H9 (cell line): ENCODE results near the gene CCDC38. TPM values are rescaled to one million over a fixed set of nuclear protein-coding genes. Genes with fewer than 3 reads are reported as not detected.

Experiments used
- DNase-seq: peaks from one replicate; pipeline ENCODE4 v3.0.0-alpha.2; 2017
- H2AFZ ChIP-seq: one replicate; pipeline ENCODE4 v1.6.1; 2013; ENCODE audit warnings: mild to moderate bottlenecking, low read length, control low read depth, moderate library complexity
- H2AK5ac ChIP-seq: 2 replicates; pipeline ENCODE4 v1.6.1; 2013; ENCODE audit warnings: low read length, control low read depth, mixed read lengths; ENCODE audit not compliant: insufficient read length
- H2BK120ac ChIP-seq: one replicate; pipeline ENCODE4 v1.6.1; 2013; ENCODE audit warnings: low read depth, mild to moderate bottlenecking, low read length, control low read depth, inconsistent platforms; ENCODE audit not compliant: poor library complexity, severe bottlenecking
- H2BK12ac ChIP-seq: 2 replicates; pipeline ENCODE4 v1.6.1; 2013; ENCODE audit warnings: low read length, control low read depth, mixed read lengths, low read depth; ENCODE audit not compliant: insufficient read length
- H2BK15ac ChIP-seq: 2 replicates; pipeline ENCODE4 v1.6.1; 2013; ENCODE audit warnings: low read depth, low read length, control low read depth
- H2BK20ac ChIP-seq: one replicate; pipeline ENCODE4 v1.6.1; 2013; ENCODE audit warnings: low read depth, mild to moderate bottlenecking, low read length, control low read depth, inconsistent platforms; ENCODE audit not compliant: poor library complexity, severe bottlenecking
- H2BK5ac ChIP-seq: 2 replicates; pipeline ENCODE4 v1.6.1; 2013; ENCODE audit warnings: low read length, control low read depth, mixed read lengths; ENCODE audit not compliant: insufficient read length
- H3K14ac ChIP-seq: 2 replicates; pipeline ENCODE4 v1.6.1; 2013; ENCODE audit warnings: low read length, control low read depth; ENCODE audit not compliant: insufficient read depth
- H3K18ac ChIP-seq: 2 replicates; pipeline ENCODE4 v1.6.1; 2013; ENCODE audit warnings: low read depth, mild to moderate bottlenecking, mixed read lengths, low read length, control low read depth; ENCODE audit not compliant: insufficient read length
- H3K23ac ChIP-seq: 2 replicates; pipeline ENCODE4 v1.6.1; 2013; ENCODE audit warnings: low read length, control low read depth, mixed read lengths, low read depth; ENCODE audit not compliant: insufficient read length
- H3K23me2 ChIP-seq: 2 replicates; pipeline ENCODE4 v1.6.1; 2013; ENCODE audit warnings: low read depth, mild to moderate bottlenecking, mixed read lengths, low read length, control low read depth; ENCODE audit not compliant: insufficient read length, poor library complexity, severe bottlenecking
- H3K27ac ChIP-seq: 2 replicates; pipeline ENCODE4 v1.5.1; 2013; ENCODE audit warnings: low read length, control low read depth, mixed read lengths, low read depth; ENCODE audit not compliant: insufficient read length
- H3K27me3 ChIP-seq: 2 replicates; pipeline ENCODE4 v1.6.1; 2013; ENCODE audit warnings: low read length, control low read depth, inconsistent platforms; ENCODE audit not compliant: insufficient read depth
- H3K4ac ChIP-seq: 2 replicates; pipeline ENCODE4 v1.6.1; 2013; ENCODE audit warnings: low read depth, mild to moderate bottlenecking, control low read depth, inconsistent platforms, low read length, moderate library complexity
- H3K4me1 ChIP-seq: 2 replicates; pipeline ENCODE4 v1.6.1; 2013; ENCODE audit warnings: low read length, control low read depth, inconsistent platforms; ENCODE audit not compliant: insufficient read depth
- H3K4me2 ChIP-seq: 2 replicates; pipeline ENCODE4 v1.6.1; 2013; ENCODE audit warnings: low read length, control low read depth, mixed read lengths; ENCODE audit not compliant: insufficient read length, insufficient read depth
- H3K56ac ChIP-seq: 2 replicates; pipeline ENCODE4 v1.6.1; 2013; ENCODE audit warnings: low read depth, mild to moderate bottlenecking, mixed read lengths, low read length, control low read depth; ENCODE audit not compliant: insufficient read length
- H3K79me1 ChIP-seq: 2 replicates; pipeline ENCODE4 v1.6.1; 2013; ENCODE audit warnings: low read depth, mild to moderate bottlenecking, moderate library complexity, low read length, control low read depth, inconsistent platforms; ENCODE audit not compliant: insufficient read depth, poor library complexity, severe bottlenecking
- H3K79me2 ChIP-seq: 2 replicates; pipeline ENCODE4 v1.6.1; 2013; ENCODE audit warnings: low read length, control low read depth, inconsistent platforms; ENCODE audit not compliant: insufficient read depth
- H3K9ac ChIP-seq: 2 replicates; pipeline ENCODE4 v1.6.1; 2013; ENCODE audit warnings: low read length, control low read depth, mixed read lengths; ENCODE audit not compliant: insufficient read length; ENCODE audit errors: extremely low read depth
- H3K9me3 ChIP-seq: one replicate; pipeline ENCODE4 v1.6.1; 2013; ENCODE audit warnings: low read depth, low read length, inconsistent platforms; ENCODE audit not compliant: control insufficient read depth
- H3T11ph ChIP-seq: one replicate; pipeline ENCODE4 v1.6.1; 2013; ENCODE audit warnings: mild to moderate bottlenecking, low read length, control low read depth, inconsistent platforms
- H4K20me1 ChIP-seq: one replicate; pipeline ENCODE4 v1.6.1; 2013; ENCODE audit not compliant: control insufficient read depth, insufficient read length, insufficient read depth
- H4K5ac ChIP-seq: 2 replicates; pipeline ENCODE4 v1.6.1; 2013; ENCODE audit warnings: low read depth, mild to moderate bottlenecking, mixed read lengths, low read length, control low read depth; ENCODE audit not compliant: insufficient read length
- H4K8ac ChIP-seq: replicated peaks from 2 replicates; pipeline ENCODE4 v1.6.1; 2013; ENCODE audit warnings: low read length, control low read depth, mixed read lengths, low read depth; ENCODE audit not compliant: insufficient read length
- H4K91ac ChIP-seq: 2 replicates; pipeline ENCODE4 v1.6.1; 2013; ENCODE audit warnings: low read depth, mild to moderate bottlenecking, moderate library complexity, mixed read lengths, low read length, control low read depth; ENCODE audit not compliant: insufficient read length
- H3K27ac Mint-ChIP-seq, 3 experiments: 2 replicates in 2 of 3; 3 replicates in 1 of 3; pipeline ENCODE4 v1.8.0; 2020 to 2021; ENCODE audit warnings: mixed read lengths in 3 of 3, mild to moderate bottlenecking in 1 of 3, moderate library complexity in 1 of 3
- H3K27me3 Mint-ChIP-seq: 2 replicates; pipeline ENCODE4 v1.8.0; 2021; ENCODE audit warnings: low read depth, mild to moderate bottlenecking, moderate library complexity, mixed read lengths
- H3K36me3 Mint-ChIP-seq, 3 experiments: 2 replicates in 2 of 3; 3 replicates in 1 of 3; pipeline ENCODE4 v1.8.0; 2020 to 2021; ENCODE audit warnings: low read depth in 3 of 3, mixed read lengths in 3 of 3; ENCODE audit not compliant: insufficient read depth in 1 of 3
- H3K4me1 Mint-ChIP-seq, 2 experiments: 2 replicates each; pipeline ENCODE4 v1.8.0; 2020; ENCODE audit warnings: mixed read lengths in 2 of 2
- H3K4me3 Mint-ChIP-seq, 2 experiments: 2 replicates in 1 of 2; 3 replicates in 1 of 2; pipeline ENCODE4 v1.8.0; 2020 to 2021; ENCODE audit warnings: mild to moderate bottlenecking in 2 of 2, mixed read lengths in 2 of 2, moderate library complexity in 1 of 2
- H3K9me3 Mint-ChIP-seq, 2 experiments: 2 replicates in 1 of 2; 3 replicates in 1 of 2; pipeline ENCODE4 v1.8.0; 2020; ENCODE audit warnings: mild to moderate bottlenecking in 2 of 2, mixed read lengths in 2 of 2, moderate library complexity in 1 of 2
- WGBS: extraction: QIAGEN DNeasy Blood & Tissue Kit; methylation state at CpG from one replicate; pipeline ENCODE4 v1.1.7; 2013; ENCODE audit warnings: missing lambda C conversion rate, low lambda C conversion rate, mixed read lengths; ENCODE audit not compliant: insufficient read length; ENCODE audit errors: extremely low coverage; 5-methylcytosine and 5-hydroxymethylcytosine counted together
- total RNA-seq: library from RNA; stranded (reverse); gene quantifications from 2 replicates; pipeline ENCODE4 v1.2.1, GENCODE V29; 2021
- TF ChIP-seq, protein P1 (sequence below): fragments of 200-600 bp; sonication (generic); conservative IDR thresholded peaks from 3 replicates; pipeline ENCODE4 v1.8.0; 2021; ENCODE audit warnings: antibody characterized with exemption, mild to moderate bottlenecking

Gene CCDC38
- total RNA-seq, 1 experiment from 2014 or later: not detected

DNA sequence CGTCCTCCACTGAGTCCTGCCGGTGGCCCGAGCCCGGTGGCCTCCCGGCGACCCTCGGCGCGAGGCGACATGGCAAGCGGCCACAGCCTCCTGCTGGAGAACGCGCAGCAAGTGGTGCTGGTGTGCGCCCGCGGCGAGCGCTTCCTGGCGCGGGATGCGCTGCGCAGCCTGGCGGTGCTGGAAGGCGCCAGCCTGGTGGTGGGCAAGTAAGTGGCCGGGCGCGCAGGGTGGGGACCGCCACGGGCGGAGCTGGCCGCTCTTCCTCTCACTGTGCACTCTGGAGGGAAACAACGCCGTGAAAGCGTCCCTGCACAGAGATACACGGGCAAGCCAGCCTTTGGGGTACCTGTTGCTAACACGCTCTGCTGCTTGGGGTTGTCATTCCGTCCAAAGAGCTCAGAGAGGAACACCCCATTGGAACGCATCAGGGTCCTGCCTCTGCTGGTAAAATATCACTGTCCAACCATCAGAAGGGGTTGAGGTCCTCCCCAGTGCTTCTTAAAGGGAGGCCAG lies 972 bp upstream of the CCDC38 start, which contains the start of gene AMDHD1:
Gene AMDHD1, plus strand, starts transcription at position 2 of the 513 bp plus-strand sequence. Its CDS starts 68 bp downstream, at position 70.
- H2BK5ac ChIP-seq: no peak within 1 kb of the TSS
- H4K91ac ChIP-seq: no peak within 1 kb of the TSS
- DNase-seq: peak; percentile 85
- H2AK5ac ChIP-seq: no peak within 1 kb of the TSS
- H3K9me3 ChIP-seq: no peaks in the 10 kb centered on the region
- H3K4me1 Mint-ChIP-seq: peaks cover 7 to 17% of the 10 kb centered on the region in 2 experiments; a peak in 3 of 4 replicates
- peak within 1 kb of the TSS; percentile 76 for H3K4me2 ChIP-seq
- H3K36me3 Mint-ChIP-seq: peaks cover 0 to 4% (median 0%) of the 10 kb centered on the region in 3 experiments; a peak in 2 of 7 replicates
- H3K4me1 ChIP-seq: no peaks in the 10 kb centered on the region
- no peaks in the 10 kb centered on the region for H4K20me1 ChIP-seq
- H3T11ph ChIP-seq: no peak within 1 kb of the TSS
- H3K27me3 Mint-ChIP-seq: peaks cover 36% of the 10 kb centered on the region
- no CpG with 5 or more reads among the region's 38 CpGs for WGBS
- peak within 1 kb of the TSS; percentile 47 for H3K18ac ChIP-seq
- no peak within 1 kb of the TSS for H2BK12ac ChIP-seq
- no peak within 1 kb of the TSS for H2BK120ac ChIP-seq
- no peak within 1 kb of the TSS for H3K27ac ChIP-seq
- no peaks in the 10 kb centered on the region for H3K79me2 ChIP-seq
- H3K56ac ChIP-seq: no peak within 1 kb of the TSS
- no peak within 1 kb of the TSS for H2BK15ac ChIP-seq
- no peak within 1 kb of the TSS for H3K23ac ChIP-seq
- H3K14ac ChIP-seq: peak within 1 kb of the TSS; percentile 51
- H3K27me3 ChIP-seq: peaks cover 5% of the 10 kb centered on the region; the same call in 1 of the 2 replicates
- no peaks in the 10 kb centered on the region for H3K79me1 ChIP-seq
- H3K4me3 Mint-ChIP-seq: peak within 1 kb of the TSS; percentile 84 to 89
- no peak within 1 kb of the TSS for H4K5ac ChIP-seq
- peaks cover 3 to 7% of the 10 kb centered on the region in 2 experiments; a peak in 4 of 5 replicates for H3K9me3 Mint-ChIP-seq
- H3K9ac ChIP-seq: peak within 1 kb of the TSS; percentile 56
- H3K27ac Mint-ChIP-seq: no peak within 1 kb of the TSS; a peak in 1 of 7 replicates
- H4K8ac ChIP-seq: no peak within 1 kb of the TSS
- H3K23me2 ChIP-seq: peaks cover 5% of the 10 kb centered on the region
- TF ChIP-seq, protein P1, sequence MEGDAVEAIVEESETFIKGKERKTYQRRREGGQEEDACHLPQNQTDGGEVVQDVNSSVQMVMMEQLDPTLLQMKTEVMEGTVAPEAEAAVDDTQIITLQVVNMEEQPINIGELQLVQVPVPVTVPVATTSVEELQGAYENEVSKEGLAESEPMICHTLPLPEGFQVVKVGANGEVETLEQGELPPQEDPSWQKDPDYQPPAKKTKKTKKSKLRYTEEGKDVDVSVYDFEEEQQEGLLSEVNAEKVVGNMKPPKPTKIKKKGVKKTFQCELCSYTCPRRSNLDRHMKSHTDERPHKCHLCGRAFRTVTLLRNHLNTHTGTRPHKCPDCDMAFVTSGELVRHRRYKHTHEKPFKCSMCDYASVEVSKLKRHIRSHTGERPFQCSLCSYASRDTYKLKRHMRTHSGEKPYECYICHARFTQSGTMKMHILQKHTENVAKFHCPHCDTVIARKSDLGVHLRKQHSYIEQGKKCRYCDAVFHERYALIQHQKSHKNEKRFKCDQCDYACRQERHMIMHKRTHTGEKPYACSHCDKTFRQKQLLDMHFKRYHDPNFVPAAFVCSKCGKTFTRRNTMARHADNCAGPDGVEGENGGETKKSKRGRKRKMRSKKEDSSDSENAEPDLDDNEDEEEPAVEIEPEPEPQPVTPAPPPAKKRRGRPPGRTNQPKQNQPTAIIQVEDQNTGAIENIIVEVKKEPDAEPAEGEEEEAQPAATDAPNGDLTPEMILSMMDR: peak; percentile 47; the same call in 2 of the 3 replicates
- no peak within 1 kb of the TSS for H3K4ac ChIP-seq
- H2BK20ac ChIP-seq: no peak within 1 kb of the TSS
- H2AFZ ChIP-seq: peak within 1 kb of the TSS; percentile 88
